Measurements from ENCODE around the gene HELB.

The HELB gene

DNA sequence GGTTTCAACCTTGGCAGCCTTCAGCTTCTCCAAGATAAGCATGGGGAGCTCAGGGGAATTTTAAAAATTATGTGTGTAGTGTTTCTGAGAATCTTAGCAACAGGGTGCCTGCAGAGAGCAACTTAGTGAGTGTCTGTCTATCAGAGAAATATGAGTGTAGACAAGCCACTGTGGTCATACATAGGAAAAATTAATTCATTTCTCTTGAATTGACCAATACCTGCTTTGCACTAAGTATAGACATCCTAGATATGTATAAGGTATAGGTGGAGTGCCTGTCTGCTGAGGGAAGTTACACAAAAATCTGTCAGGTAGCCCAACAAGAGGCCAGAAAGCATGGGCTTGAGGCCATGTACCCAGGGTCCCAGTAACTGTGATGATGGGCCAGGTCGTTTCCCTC, 20.7 kb downstream of the HELB start:
- TF ChIP-seq CTCF (IDR thresholded peaks at IDR 0.05; ENCODE audit: low read depth, low read length), result no peak
- in situ Hi-C loops (cut with HindIII; ENCODE audit: low sequenced_read_pairs), result no loop called here
- no peak for DNase-seq (ENCODE audit: low read depth, low spot score)
- no peak overlapping the region for H3K4me3 ChIP-seq (ENCODE audit: low read depth, low read length)

- no peak overlapping the region for H3K4me3 ChIP-seq (ENCODE audit: low read depth, low read length)
- DNase-seq (ENCODE audit: low read depth, low spot score), result peak; percentile 39
- in situ Hi-C loops (cut with HindIII; ENCODE audit: low sequenced_read_pairs), result no loop called here
- TF ChIP-seq CTCF (IDR thresholded peaks at IDR 0.05; ENCODE audit: low read depth, low read length), result no peak
Observed at GRCh38 chr12:66329941-66330340, 27.6 kb downstream of the HELB start.

- no peak for DNase-seq (ENCODE audit: low read depth, low spot score)
- no peak overlapping the region for H3K4me3 ChIP-seq (ENCODE audit: low read depth, low read length)
- in situ Hi-C loops (cut with HindIII; ENCODE audit: low sequenced_read_pairs), result no loop called here
- no peak for TF ChIP-seq CTCF (IDR thresholded peaks at IDR 0.05; ENCODE audit: low read depth, low read length)
Observed at GRCh38 chr12:66331016-66331415, 28.7 kb downstream of the HELB start.

GRCh38 chr12:66331814-66332213, 29.5 kb downstream of the HELB start:
- in situ Hi-C loops (cut with HindIII; ENCODE audit: low sequenced_read_pairs), result no loop called here
- no peak for DNase-seq (ENCODE audit: low read depth, low spot score)
- TF ChIP-seq CTCF (IDR thresholded peaks at IDR 0.05; ENCODE audit: low read depth, low read length), result no peak
- no peak overlapping the region for H3K4me3 ChIP-seq (ENCODE audit: low read depth, low read length)

- no peak overlapping the region for H3K4me3 ChIP-seq (ENCODE audit: low read depth, low read length)
- no peak for DNase-seq (ENCODE audit: low read depth, low spot score)
- no peak for TF ChIP-seq CTCF (IDR thresholded peaks at IDR 0.05; ENCODE audit: low read depth, low read length)
- in situ Hi-C loops (cut with HindIII; ENCODE audit: low sequenced_read_pairs), result no loop called here
Observed at GRCh38 chr12:66335746-66336145, 33.5 kb downstream of the HELB start.

DNA sequence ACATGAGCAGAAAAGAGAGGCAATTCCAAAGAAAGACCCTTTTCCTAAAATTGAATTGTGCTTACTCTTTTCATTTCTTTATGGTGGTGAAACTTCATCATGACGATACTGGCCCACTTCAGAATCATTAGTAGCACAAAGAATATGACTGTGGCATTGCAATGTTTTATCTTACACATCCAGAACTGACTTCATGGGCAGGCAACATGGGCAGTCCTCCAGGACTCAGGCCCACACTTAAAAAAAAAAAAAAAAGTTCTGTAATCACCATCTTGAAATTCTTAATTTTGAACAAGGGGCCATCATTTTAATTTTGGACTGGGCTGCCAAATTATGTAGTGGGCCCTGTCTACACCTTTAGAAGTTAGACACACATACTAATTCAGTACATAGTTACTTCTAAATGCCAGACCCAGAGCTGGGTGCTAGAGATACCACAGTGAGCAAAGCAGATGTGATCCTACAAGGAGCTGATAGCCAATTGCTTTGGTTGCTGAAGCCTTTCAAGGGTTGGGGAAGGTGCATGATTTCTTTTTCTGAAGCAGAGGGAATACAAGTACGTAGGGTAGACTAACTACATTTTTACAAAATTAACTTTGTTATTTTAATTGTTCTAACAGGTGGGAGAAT, 35.2 kb downstream of the HELB start:
- DNase-seq (ENCODE audit: low read depth, low spot score), result no peak
- TF ChIP-seq CTCF (IDR thresholded peaks at IDR 0.05; ENCODE audit: low read depth, low read length), result no peak
- no peak overlapping the region for H3K4me3 ChIP-seq (ENCODE audit: low read depth, low read length)
- in situ Hi-C loops (cut with HindIII; ENCODE audit: low sequenced_read_pairs), result no loop called here

- in situ Hi-C loops (cut with HindIII; ENCODE audit: low sequenced_read_pairs), result no loop called here
- no peak for DNase-seq (ENCODE audit: low read depth, low spot score)
- H3K4me3 ChIP-seq (ENCODE audit: low read depth, low read length), result no peak overlapping the region
- TF ChIP-seq CTCF (IDR thresholded peaks at IDR 0.05; ENCODE audit: low read depth, low read length), result no peak
Observed at GRCh38 chr12:66340131-66340530, 37.8 kb downstream of the HELB start.
